Measurements from ENCODE around the gene C20orf96.
A peak's percentile ranks its signal among the peaks of the same experiment; 100 is the strongest.

Gene C20orf96

DNA sequence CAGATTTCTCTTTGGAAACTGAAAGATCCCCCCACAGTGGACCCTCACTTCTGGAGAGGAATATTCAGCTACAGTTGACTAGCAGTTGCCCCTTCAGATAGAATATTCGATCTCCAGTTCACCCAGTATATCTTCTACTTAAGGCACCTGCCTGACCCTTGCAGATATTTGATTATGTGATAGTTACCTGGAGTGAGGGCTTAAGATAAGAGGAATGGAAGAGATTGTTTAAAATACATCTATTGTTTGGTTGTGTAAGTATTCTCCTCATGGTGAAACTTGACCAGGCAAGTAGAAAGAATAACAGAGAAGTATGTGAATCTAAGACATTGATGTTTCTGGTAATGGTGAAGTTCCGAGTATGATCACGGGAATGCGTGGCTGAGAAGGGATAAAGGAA is 5.3 kb upstream of the C20orf96 start:
- no peak for DNase-seq (ENCODE audit: low read depth)
- H3K4me3 ChIP-seq (ENCODE audit: control insufficient read depth, low read depth, low read length): no peak overlapping the region
- TF ChIP-seq, protein P1, sequence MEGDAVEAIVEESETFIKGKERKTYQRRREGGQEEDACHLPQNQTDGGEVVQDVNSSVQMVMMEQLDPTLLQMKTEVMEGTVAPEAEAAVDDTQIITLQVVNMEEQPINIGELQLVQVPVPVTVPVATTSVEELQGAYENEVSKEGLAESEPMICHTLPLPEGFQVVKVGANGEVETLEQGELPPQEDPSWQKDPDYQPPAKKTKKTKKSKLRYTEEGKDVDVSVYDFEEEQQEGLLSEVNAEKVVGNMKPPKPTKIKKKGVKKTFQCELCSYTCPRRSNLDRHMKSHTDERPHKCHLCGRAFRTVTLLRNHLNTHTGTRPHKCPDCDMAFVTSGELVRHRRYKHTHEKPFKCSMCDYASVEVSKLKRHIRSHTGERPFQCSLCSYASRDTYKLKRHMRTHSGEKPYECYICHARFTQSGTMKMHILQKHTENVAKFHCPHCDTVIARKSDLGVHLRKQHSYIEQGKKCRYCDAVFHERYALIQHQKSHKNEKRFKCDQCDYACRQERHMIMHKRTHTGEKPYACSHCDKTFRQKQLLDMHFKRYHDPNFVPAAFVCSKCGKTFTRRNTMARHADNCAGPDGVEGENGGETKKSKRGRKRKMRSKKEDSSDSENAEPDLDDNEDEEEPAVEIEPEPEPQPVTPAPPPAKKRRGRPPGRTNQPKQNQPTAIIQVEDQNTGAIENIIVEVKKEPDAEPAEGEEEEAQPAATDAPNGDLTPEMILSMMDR (IDR thresholded peaks at IDR 0.05; ENCODE audit: control insufficient read depth, insufficient read depth, low read depth, low read length, missing control alignments): no peak

DNA sequence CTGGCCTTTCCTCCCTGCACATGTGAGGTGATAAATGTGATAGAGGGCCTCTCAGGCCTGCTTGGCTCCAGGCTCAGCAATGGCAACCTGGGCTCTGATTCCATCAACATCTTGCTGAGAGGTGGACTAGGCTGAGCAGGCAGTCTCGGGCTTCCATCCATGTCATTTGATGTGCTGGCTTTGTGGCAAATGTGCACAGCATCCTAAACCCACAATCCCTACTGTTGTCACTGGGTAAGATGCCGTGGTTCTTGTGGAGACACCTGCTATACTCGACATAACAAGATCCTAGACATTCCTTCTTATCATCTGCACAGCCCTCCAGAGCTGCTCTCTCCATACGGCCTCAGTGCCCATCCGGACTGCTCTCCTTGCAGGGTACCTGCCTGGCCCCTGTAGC is 4.1 kb upstream of the C20orf96 start:
- TF ChIP-seq, protein P1 (IDR thresholded peaks at IDR 0.05; ENCODE audit: control insufficient read depth, insufficient read depth, low read depth, low read length, missing control alignments): no peak
- no peak overlapping the region for H3K4me3 ChIP-seq (ENCODE audit: control insufficient read depth, low read depth, low read length)
- DNase-seq (ENCODE audit: low read depth): no peak

DNA sequence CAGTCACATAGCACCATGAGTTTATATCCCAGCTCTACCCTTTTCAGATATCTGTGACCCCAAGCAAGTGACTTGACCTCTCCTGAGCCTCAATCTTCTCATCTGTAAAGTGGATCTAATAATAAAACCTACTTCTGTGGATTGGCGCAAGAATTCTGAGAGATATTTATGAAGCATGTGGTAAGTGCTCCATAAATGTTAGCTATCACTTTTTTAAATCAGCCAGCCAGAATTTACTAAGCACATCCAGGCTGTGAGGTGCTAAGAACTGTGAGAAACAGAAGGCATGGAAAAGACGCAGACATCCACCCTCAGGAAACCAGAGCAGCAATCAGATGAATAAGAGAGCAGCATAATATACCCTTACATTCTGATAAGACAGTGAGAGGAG is 862 bp downstream of the C20orf96 start:
- DNase-seq (ENCODE audit: low read depth): no peak
- TF ChIP-seq, protein P1 (IDR thresholded peaks at IDR 0.05; ENCODE audit: control insufficient read depth, insufficient read depth, low read depth, low read length, missing control alignments): no peak
- H3K4me3 ChIP-seq (ENCODE audit: control insufficient read depth, low read depth, low read length): peak overlapping the region; percentile 96

DNA sequence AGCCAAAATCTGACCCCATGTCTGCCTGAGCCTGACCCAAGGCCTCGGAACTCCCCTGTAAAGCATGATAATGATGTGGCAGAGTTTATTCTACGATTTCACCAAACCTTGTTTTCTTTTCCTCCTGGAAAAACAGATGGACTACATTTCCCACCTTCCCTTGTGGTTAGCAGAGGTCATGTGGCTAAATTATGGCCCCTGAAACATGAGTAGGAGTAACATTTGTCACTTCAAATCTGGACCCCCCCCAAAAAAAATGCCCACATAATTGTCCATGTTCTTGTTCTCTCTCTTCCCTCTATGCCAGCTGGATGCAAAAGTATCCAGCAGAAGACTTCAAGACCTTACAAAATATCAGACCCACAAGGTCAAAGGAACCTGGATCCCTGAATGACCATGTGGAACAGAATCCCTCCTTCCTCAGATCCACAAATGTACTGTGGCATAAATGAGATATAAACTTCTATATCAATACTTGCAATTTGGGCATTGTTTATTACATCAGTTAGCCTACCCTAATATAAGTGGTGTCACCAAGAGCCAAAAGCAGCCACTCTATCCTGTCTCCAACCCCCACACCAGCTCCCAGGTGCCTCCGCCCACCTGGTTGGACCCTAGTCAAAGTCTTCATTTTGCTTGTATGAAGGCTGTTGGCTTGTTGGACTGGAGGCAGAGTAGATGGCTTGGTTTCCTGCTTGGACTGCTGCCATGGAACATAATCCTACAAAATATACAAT is 1.4 kb downstream of the C20orf96 start:
- TF ChIP-seq, protein P1 (IDR thresholded peaks at IDR 0.05; ENCODE audit: control insufficient read depth, insufficient read depth, low read depth, low read length, missing control alignments): no peak
- H3K4me3 ChIP-seq (ENCODE audit: control insufficient read depth, low read depth, low read length): no peak overlapping the region
- DNase-seq (ENCODE audit: low read depth): no peak

DNA sequence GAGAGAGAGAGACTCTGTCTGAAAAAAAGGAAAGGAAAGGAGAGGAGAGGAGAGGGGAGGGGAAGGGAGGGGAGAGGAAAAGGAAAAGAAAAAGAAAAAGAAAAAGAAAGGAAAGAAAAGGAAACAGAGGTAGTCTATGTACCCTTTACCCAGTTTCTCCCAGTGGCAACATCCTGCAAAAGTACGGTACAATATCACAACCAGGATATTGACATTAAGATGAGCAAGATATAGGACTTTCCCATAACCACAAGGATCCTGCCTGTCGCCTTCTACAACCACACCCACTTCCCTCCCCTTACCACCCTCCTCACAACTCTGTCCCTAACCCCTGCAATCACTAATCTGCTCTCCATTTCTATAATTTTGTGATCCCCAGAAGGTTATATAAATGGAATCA is 4.0 kb downstream of the C20orf96 start:
- DNase-seq (ENCODE audit: low read depth): no peak
- TF ChIP-seq, protein P1 (IDR thresholded peaks at IDR 0.05; ENCODE audit: control insufficient read depth, insufficient read depth, low read depth, low read length, missing control alignments): no peak

DNA sequence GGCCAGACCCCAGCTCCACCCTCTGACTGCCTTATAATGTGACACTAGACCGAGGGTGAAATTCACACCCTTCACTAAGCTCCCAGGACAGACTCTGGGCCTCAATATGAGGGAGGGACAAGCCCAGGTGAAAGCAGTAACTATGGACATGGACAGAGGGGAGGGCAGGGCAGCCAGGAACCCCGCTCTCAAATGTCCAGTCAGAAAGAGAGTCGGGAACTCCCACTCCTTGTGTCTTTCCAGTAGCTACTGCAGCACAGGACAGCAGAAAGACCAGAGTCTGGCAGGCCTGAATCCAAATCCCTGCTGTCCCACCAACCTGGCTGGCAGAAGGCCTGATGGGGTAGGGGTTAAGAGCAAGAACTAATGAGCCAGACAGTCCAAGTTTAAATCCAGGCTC is 6.4 kb downstream of the C20orf96 start:
- TF ChIP-seq, protein P1 (IDR thresholded peaks at IDR 0.05; ENCODE audit: control insufficient read depth, insufficient read depth, low read depth, low read length, missing control alignments): no peak
- H3K4me3 ChIP-seq (ENCODE audit: control insufficient read depth, low read depth, low read length): no peak overlapping the region
- DNase-seq (ENCODE audit: low read depth): no peak

More for the DNA sequence above, 4.0 kb downstream of the C20orf96 start:
- H3K4me3 ChIP-seq (ENCODE audit: control insufficient read depth, low read depth, low read length): no peak overlapping the region
